ENCODE data around the gene DCHS2. TPM values are rescaled to one million over a fixed set of nuclear protein-coding genes. Genes with fewer than 3 reads are reported as not detected.

The DCHS2 gene
- total RNA-seq, 2 donors from 2014 or later: not detected

DNA sequence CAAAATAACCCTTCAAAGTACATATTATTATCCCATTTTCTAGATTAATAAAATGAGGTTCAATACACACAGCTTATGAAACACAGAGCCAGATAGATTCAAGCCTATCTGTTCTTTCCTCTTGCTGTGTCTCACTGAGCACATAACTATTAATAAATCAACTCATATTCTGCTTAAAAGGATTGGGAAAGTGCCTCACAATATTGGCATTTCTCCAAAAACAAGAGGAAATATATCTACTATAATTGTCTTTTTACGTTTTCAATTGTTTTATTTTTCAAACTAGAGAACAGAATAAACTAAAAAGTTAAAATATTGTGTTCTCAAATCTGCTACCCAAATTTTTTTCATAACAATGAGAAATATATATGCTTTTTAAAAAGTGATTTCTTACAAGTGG, 15.8 kb downstream of the DCHS2 start:
- no peak overlapping the region for H3K27ac Mint-ChIP-seq
- no peak for DNase-seq (ENCODE audit: low spot score)
- H3K27me3 Mint-ChIP-seq: peaks cover 13 to 16% of the 10 kb centered on the region in 2 donors
- no peaks in the 10 kb centered on the region for H3K4me1 Mint-ChIP-seq (ENCODE audit: low read depth in 2 of 2)
- H3K9me3 Mint-ChIP-seq: no peaks in the 10 kb centered on the region
- no peak overlapping the region for H3K4me3 Mint-ChIP-seq
- no peak for ATAC-seq
- no peaks in the 10 kb centered on the region for H3K36me3 Mint-ChIP-seq

- Mint-ChIP-seq H3K9me3 (peaks cover 2% of the 10 kb centered on the region), H3K27me3 (peaks cover 21 to 26% of the 10 kb centered on the region in 2 donors), H3K4me3 (no peak overlapping the region), H3K4me1 (ENCODE audit: low read depth in 2 of 2) (no peaks in the 10 kb centered on the region), H3K27ac (no peak overlapping the region), H3K36me3 (no peaks in the 10 kb centered on the region)
- ATAC-seq: no peak
- DNase-seq (ENCODE audit: low spot score): no peak
These were observed 18.1 kb downstream of the DCHS2 start for GRCh38 chr4:154473497-154473896.

DNA sequence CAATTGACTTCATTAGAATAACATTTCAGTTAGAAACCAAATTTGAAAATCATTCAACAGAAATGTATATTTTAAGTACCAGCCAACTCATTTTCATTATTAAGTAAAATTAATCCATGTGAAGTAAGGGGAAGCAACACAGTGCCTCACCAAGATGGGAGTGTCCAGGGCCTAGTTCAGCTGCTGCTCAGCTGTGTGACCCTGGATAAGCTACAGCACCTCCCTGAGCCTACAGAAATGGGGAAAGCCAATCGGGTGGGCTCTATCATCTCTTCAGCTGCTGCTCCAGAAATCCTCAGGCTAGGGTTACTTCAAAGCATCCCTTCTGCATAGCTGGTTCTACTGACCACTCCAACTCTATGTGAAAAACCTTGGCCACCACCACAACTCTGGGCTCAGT, 18.7 kb downstream of the DCHS2 start:
- H3K4me1 Mint-ChIP-seq (ENCODE audit: low read depth in 2 of 2): no peaks in the 10 kb centered on the region
- peaks cover 21 to 25% of the 10 kb centered on the region in 2 donors for H3K27me3 Mint-ChIP-seq
- no peak overlapping the region for H3K27ac Mint-ChIP-seq
- ATAC-seq (no peak), DNase-seq (ENCODE audit: low spot score) (no peak)
- peaks cover 2% of the 10 kb centered on the region for H3K9me3 Mint-ChIP-seq
- H3K36me3 Mint-ChIP-seq: no peaks in the 10 kb centered on the region
- H3K4me3 Mint-ChIP-seq: no peak overlapping the region

GRCh38 chr4:154471526-154472331, 19.9 kb downstream of the DCHS2 start:
- Mint-ChIP-seq H3K9me3 (peaks cover 2% of the 10 kb centered on the region), H3K4me1 (ENCODE audit: low read depth in 2 of 2) (no peaks in the 10 kb centered on the region), H3K27me3 (peaks cover 19 to 24% of the 10 kb centered on the region in 2 donors), H3K36me3 (no peaks in the 10 kb centered on the region), H3K27ac (no peak overlapping the region), H3K4me3 (no peak overlapping the region)
- DNase-seq (ENCODE audit: low spot score) (no peak), ATAC-seq (no peak)

GRCh38 chr4:154471032-154471431, 20.6 kb downstream of the DCHS2 start:
- H3K36me3 Mint-ChIP-seq: no peaks in the 10 kb centered on the region
- DNase-seq (ENCODE audit: low spot score) (no peak), ATAC-seq (no peak)
- H3K27ac Mint-ChIP-seq: no peak overlapping the region
- H3K4me3 Mint-ChIP-seq: no peak overlapping the region
- peaks cover 18 to 20% of the 10 kb centered on the region in 2 donors for H3K27me3 Mint-ChIP-seq
- peaks cover 2% of the 10 kb centered on the region for H3K9me3 Mint-ChIP-seq
- no peaks in the 10 kb centered on the region for H3K4me1 Mint-ChIP-seq (ENCODE audit: low read depth in 2 of 2)

- no peak overlapping the region for H3K4me3 Mint-ChIP-seq
- no peaks in the 10 kb centered on the region for H3K4me1 Mint-ChIP-seq (ENCODE audit: low read depth in 2 of 2)
- no peaks in the 10 kb centered on the region for H3K36me3 Mint-ChIP-seq
- no peak overlapping the region for H3K27ac Mint-ChIP-seq
- DNase-seq (ENCODE audit: low spot score): no peak
- no peak for ATAC-seq
- H3K9me3 Mint-ChIP-seq: peaks cover 2% of the 10 kb centered on the region
- H3K27me3 Mint-ChIP-seq: peaks cover 15 to 27% of the 10 kb centered on the region in 2 donors
These were observed 23.7 kb downstream of the DCHS2 start for GRCh38 chr4:154467886-154468285.

DNA sequence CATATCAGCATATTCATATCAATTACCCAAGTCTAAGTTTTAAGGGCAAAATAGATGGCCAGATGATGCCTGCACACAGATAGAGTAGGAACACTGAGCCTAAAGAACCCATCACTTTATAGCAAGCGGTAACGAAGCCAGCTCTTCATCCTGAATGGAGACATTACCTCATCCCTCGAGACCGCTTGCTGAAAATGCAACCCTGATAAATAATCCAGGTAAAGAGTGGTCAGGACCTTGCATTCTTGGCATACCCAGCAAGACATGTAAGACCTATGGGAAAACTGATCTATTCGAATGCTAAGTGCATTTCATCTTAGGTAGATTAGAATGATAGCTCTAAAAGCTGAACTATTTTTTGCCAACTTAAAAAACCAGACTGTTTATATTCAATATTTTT, 25.3 kb downstream of the DCHS2 start:
- no peak overlapping the region for H3K27ac Mint-ChIP-seq
- peaks cover 2% of the 10 kb centered on the region for H3K9me3 Mint-ChIP-seq
- no peak for ATAC-seq
- DNase-seq (ENCODE audit: low spot score): no peak
- no peak overlapping the region for H3K4me3 Mint-ChIP-seq
- H3K27me3 Mint-ChIP-seq: peaks cover 15 to 34% of the 10 kb centered on the region in 2 donors
- H3K4me1 Mint-ChIP-seq (ENCODE audit: low read depth in 2 of 2): no peaks in the 10 kb centered on the region
- H3K36me3 Mint-ChIP-seq: no peaks in the 10 kb centered on the region

- Mint-ChIP-seq H3K27me3 (peaks cover 12 to 27% of the 10 kb centered on the region in 2 donors), H3K4me1 (ENCODE audit: low read depth in 2 of 2) (no peaks in the 10 kb centered on the region), H3K9me3 (peaks cover 2% of the 10 kb centered on the region), H3K36me3 (no peaks in the 10 kb centered on the region), H3K27ac (no peak overlapping the region), H3K4me3 (no peak overlapping the region)
- DNase-seq (ENCODE audit: low spot score) (no peak), ATAC-seq (no peak)
These were observed 26.5 kb downstream of the DCHS2 start for GRCh38 chr4:154465085-154465484.

GRCh38 chr4:154464654-154465053, 26.9 kb downstream of the DCHS2 start:
- Mint-ChIP-seq H3K4me3 (no peak overlapping the region), H3K4me1 (ENCODE audit: low read depth in 2 of 2) (no peaks in the 10 kb centered on the region), H3K9me3 (peaks cover 2% of the 10 kb centered on the region), H3K36me3 (peaks cover 3% of the 10 kb centered on the region), H3K27me3 (peaks cover 9 to 26% of the 10 kb centered on the region in 2 donors), H3K27ac (no peak overlapping the region)
- no peak for DNase-seq (ENCODE audit: low spot score)
- no peak for ATAC-seq

DNA sequence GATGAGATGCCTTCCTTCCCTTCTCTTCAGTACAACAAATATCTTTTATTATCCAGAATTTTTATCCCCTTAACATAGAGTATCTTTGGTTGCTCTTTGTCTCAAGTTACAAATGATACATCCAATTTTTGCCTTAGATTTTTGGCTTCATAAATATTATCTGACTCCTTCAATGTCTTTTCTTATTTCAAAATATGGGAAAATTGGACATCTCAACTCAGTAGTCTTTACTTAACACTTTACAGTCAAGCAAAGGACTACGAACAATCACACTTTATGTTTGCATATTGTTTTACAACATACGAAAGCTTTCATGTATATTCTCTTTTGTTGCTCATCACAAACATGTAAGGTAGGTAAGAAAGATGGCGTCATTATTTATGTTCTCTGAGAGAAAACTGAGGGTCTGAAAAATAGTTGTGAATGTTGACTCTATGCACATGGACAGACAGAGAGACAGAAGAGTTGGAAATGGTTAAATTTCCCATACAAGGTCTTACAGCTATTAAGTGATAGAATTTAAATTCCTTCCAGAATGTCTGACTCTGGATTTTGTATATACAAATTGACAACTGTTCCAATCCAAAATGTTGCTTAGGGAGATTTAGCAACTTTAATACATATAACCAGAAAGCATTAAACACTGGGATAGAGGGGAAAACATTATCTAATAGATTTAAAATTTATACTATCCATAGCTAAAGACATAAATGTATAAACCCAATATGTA, 29.4 kb downstream of the DCHS2 start:
- no peak for ATAC-seq

GRCh38 chr4:154457471-154457870, 34.1 kb downstream of the DCHS2 start:
- ATAC-seq (no peak), DNase-seq (ENCODE audit: low spot score) (no peak)
- Mint-ChIP-seq H3K36me3 (peaks cover 5% of the 10 kb centered on the region), H3K4me1 (ENCODE audit: low read depth in 2 of 2) (no peaks in the 10 kb centered on the region), H3K9me3 (no peaks in the 10 kb centered on the region), H3K4me3 (no peak overlapping the region), H3K27ac (no peak overlapping the region), H3K27me3 (peaks cover 9 to 21% of the 10 kb centered on the region in 2 donors)

More for the DNA sequence above, 29.4 kb downstream of the DCHS2 start:
- Mint-ChIP-seq H3K9me3 (no peaks in the 10 kb centered on the region), H3K4me1 (ENCODE audit: low read depth in 2 of 2) (no peaks in the 10 kb centered on the region), H3K27ac (no peak overlapping the region), H3K4me3 (no peak overlapping the region), H3K27me3 (peaks cover 8 to 25% of the 10 kb centered on the region in 2 donors), H3K36me3 (peaks cover 5% of the 10 kb centered on the region)
- DNase-seq (ENCODE audit: low spot score): no peak

DNA sequence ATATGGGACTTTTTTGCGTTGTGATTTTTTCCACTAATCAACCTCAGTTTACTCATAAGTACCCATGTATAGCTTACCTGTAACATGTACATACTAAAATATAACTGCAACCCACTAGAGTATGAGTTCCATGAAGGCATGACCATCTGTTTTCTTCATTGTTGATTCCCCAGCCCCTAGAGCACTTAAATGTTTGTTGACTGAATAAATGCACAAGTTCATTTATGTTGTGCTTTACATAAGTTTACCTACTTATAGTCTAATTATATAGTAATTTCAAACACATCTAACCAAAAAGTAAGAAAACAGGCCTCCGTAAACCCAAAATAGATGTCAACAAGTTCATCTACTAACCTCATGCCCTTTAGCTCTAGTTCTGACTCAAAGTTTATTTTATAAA, 34.7 kb downstream of the DCHS2 start:
- Mint-ChIP-seq H3K27me3 (peaks cover 7 to 15% of the 10 kb centered on the region in 2 donors), H3K27ac (no peak overlapping the region), H3K4me3 (no peak overlapping the region), H3K36me3 (peaks cover 5% of the 10 kb centered on the region), H3K9me3 (no peaks in the 10 kb centered on the region), H3K4me1 (ENCODE audit: low read depth in 2 of 2) (no peaks in the 10 kb centered on the region)
- DNase-seq (ENCODE audit: low spot score) (no peak), ATAC-seq (no peak)

- Mint-ChIP-seq H3K9me3 (no peaks in the 10 kb centered on the region), H3K27ac (no peak overlapping the region), H3K36me3 (peaks cover 5% of the 10 kb centered on the region), H3K4me3 (no peak overlapping the region), H3K27me3 (peaks cover 7 to 15% of the 10 kb centered on the region in 2 donors), H3K4me1 (ENCODE audit: low read depth in 2 of 2) (no peaks in the 10 kb centered on the region)
- ATAC-seq: no peak
- DNase-seq (ENCODE audit: low spot score): no peak
These were observed 35.4 kb downstream of the DCHS2 start for GRCh38 chr4:154456240-154456639.

DNA sequence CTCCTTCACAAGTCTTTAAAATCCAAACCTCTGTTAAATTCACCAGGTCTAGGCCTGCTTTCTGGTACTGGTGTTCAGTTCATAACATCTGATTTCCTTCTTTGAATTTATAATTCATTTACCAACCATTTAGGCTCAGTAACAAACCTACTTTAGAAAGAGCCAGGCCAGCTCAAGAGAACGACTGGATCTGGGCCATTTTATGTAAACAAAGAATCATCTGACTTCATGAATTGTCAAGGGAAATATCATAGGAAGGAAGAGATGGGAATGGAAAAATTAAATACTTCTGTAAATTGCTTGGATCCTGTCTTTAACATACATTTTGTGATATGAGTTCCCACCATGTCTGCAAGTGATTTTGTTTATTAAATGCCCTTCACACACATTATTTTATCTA, 36.5 kb downstream of the DCHS2 start:
- Mint-ChIP-seq H3K4me1 (ENCODE audit: low read depth in 2 of 2) (no peaks in the 10 kb centered on the region), H3K27ac (no peak overlapping the region), H3K4me3 (no peak overlapping the region), H3K36me3 (peaks cover 5% of the 10 kb centered on the region), H3K27me3 (peaks cover 7 to 15% of the 10 kb centered on the region in 2 donors), H3K9me3 (no peaks in the 10 kb centered on the region)
- DNase-seq (ENCODE audit: low spot score): no peak
- ATAC-seq: no peak

All from natural killer cell treated with Interleukin-12 subunit alpha and Interleukin-12 subunit beta and Interleukin-15 and Interleukin-18, amount 100 ng/mL, for 72 hours (primary cell).